CD4-positive, alpha-beta T cell treated with Interleukin-4 for 1 hour (primary cell): Measurements from ENCODE around the gene CDC16.

Experiments
- DNase-seq, 2 donors: peaks; one replicate each; pipeline ENCODE4 v3.0.0-alpha.2; 2020 to 2022

Gene CDC16

GRCh38 chr13:114304346-114305034 lies 69.8 kb downstream of the CDC16 start:
- DNase-seq: no peak

- DNase-seq: no peak
These were observed 74.4 kb downstream of the CDC16 start for GRCh38 chr13:114309086-114309485.

DNA sequence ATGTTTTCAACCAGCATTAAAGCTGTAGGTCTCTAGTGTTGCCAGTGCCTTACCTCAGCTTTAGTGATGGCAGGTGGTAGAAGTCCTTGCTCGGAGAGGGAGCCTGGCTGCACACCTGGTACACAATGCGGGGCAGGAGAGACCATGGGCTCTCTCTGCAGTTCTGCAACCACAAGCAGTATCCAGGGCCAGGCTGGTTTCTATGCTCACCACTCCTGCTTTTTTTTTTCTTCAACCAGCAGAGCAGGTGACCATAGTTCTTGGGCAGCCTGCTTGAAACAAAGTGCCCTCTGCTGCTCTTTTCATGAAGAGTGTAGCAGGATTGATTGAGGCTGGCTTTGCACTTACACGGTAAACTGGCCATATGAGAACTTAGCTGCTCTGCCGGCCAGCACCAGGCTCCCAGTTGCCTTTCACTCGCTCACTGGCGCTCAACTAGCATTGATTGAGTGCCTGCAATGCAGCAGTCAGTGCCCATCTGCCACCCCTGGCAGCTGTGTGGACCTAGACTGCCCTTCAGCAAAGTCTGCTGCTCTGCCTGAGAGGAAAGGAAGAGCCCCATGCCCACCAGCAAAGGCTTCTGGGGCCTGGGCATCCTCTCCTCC lies 75.2 kb downstream of the CDC16 start:
- no peak for DNase-seq

DNA sequence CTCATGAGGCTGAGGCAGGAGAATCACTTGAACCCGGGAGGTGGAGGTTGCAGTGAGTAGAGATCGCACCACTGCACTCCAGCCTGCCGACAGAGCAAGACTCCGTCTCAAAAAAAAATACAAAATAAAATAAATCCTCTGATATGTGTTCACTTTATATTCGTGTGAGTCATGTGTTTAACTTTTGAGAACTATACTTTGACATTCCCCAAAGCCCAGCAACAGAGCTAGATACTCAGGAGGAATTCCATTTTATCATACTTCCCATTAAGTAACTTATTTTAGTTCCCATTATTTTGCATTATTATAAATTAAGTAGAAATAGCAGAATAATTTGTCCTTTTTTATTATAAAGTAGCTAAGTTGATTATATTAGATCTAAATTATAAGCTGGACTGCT lies 76.3 kb downstream of the CDC16 start:
- DNase-seq: no peak

GRCh38 chr13:114311387-114311786 lies 76.7 kb downstream of the CDC16 start:
- DNase-seq: no peak

- DNase-seq: no peak
These were observed 77.2 kb downstream of the CDC16 start for GRCh38 chr13:114311908-114312307.

DNA sequence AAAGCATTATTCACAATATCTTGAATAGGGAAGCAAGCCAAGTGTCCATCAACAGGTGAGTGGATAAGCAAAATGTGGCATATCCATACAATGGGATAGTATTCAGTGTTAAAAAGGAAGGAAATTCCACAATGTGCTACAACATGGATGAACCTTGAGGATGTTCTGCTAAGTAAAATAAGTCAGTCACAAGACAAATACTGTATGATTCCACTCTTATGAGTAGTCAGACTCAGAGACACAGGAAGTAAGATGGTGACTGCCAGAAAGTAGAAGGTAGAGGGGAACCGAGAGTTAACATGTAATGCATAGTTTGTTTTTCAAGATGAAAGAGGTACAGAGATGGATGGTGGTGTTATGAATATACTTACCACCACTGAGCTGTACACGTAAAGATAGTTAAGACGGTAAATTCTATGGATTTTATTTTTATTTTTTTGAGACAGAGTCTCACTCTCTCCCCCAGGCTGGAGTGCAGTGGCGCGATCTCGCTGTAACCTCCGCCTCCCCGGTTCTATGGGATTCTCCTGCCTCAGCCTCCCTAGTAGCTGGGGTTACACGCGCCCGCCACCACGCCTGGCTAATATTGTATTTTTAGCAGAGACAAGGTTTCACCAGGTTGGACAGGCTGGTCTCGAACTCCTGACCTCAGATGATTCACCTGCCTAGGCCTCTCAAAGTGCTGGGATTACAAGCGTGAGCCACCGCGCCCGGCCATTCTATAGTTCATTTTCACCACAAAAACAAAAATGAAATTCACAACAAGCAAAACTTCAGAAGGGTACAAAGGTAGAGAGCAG lies 78.6 kb downstream of the CDC16 start:
- peak in 1 of 2 donors; percentile 14 for DNase-seq

DNA sequence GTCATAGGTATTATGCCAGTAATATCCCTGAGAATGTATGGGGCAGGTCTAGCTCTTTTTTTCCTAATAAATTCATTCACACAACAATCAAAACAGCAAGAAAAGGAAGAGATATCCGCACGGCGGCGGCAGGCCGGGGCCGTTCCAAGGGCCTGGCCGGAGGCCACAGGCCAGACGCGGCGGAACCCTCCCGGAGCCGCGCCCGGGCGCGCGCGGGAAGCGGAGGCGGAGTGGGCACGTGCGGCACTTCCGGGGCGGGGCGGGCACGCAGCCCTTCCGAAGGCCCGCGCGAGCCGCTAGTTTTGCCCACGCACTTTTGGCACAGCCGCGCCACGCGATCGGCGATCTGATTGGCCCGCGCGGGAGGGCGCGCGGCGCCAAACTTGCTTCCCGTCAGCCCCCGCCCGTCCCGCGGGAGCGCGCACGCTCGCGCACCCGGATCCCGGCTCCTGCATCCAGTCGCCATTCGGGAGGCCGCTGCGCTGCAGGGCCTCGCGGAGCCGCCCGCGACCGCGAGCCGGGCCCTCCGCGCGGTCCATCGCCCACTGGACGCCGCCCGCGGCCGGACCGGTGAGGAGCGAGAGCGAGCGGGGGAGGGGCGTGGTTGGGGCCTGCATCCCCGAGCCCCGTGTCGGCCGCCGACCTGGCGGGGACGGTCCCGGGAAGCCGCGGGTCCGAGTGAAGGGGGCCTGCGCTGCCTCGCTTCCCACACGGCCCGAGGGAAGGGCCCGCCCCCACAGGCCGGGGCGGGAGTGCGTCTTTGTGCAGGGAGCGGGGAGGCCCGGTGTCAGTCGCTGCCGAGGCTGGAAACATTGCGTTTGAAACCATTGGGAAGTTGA lies 79.6 kb downstream of the CDC16 start, which contains the start of gene CHAMP1:
Gene CHAMP1, plus strand, starts transcription at position 430 of the 839 bp plus-strand sequence. CDS start 9,340 bp downstream, outside the sequence.
- DNase-seq: peak; percentile 91

DNA sequence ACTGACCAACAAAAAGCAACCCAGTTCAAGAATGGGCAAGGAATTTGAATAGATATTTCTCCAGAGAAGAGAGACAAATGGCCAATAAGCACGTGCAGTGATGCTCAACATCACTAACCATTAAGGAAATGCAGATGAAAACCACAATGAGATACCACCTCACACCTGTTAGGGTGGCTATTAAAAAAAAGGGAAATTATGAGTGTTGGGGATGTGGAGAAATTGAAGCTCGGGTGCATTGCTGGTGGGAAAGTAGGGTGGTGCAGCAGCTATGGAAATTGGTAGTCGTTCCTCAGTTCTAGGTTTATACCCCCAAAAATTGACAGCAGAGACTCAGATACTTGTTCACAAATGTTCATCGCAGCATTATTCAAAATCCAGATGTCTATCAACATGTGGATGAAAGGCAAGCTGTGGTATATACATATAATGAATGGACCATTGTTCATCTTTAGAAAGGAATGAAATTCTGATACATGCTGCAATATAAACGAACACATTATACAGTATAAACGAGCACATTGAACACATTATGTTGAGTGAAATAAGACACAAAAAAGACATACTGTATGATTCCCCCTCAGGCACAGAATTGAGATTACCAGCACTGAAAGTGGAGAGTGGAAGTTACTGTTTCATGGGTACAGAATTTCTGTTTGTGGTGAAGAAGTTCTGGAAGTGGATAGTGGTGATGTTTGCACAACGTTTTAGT lies 80.5 kb downstream of the CDC16 start:
- peak in 1 of 2 donors; percentile 30 for DNase-seq

GRCh38 chr13:114318624-114319023 lies 83.9 kb downstream of the CDC16 start:
- DNase-seq: no peak

GRCh38 chr13:114319441-114319913 lies 84.8 kb downstream of the CDC16 start:
- no peak for DNase-seq

DNA sequence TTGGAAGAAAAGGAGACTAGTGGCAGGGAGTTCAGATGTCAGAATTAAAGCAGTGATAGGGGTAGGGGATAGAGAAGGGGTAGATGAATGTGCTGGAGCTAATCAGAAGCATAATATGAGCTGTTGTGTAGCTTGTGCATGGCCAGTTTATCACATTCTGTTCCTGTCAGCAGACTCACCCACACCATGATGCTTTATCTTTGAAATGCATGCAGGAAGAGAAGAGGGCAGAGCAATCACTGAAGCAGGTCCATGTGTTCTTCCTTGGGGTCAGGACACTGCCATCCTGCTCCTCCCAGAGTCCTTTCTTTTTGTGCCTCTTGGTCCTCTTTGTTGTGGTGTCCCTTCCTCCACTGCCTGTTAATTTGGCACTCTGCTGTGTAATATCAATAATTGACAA lies 85.4 kb downstream of the CDC16 start:
- DNase-seq: no peak

DNA sequence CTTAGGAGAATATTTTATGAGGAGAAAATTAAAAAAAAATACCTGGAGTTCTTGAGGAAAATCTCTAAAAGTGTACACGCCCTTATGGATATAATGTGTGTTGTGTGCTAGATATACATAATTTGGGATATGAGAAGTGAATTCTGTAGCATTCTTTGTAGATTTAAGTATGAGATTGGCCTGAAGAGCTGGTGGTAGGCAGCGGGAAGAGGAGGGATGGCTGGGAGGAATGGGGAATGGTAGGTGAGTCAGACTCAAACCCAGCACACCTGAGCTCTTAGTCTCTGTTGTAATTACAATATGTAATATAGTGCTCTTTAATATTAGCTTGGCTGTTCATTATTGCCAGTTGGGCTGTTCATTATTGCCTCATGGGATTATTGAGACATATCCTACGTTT lies 86.6 kb downstream of the CDC16 start:
- DNase-seq: no peak
